Ramos (cell line): ENCODE measurements around the gene ZNF236.

ENCODE experiments used
- in situ Hi-C: fragments of 300-500 bp; cut with MboI; formaldehyde crosslinking; loops from one replicate; pipeline ENCODE4 v1.14.3; 2022; ENCODE audit warnings: low sequenced_read_pairs; ENCODE audit not compliant: unreplicated experiment

Gene ZNF236

DNA sequence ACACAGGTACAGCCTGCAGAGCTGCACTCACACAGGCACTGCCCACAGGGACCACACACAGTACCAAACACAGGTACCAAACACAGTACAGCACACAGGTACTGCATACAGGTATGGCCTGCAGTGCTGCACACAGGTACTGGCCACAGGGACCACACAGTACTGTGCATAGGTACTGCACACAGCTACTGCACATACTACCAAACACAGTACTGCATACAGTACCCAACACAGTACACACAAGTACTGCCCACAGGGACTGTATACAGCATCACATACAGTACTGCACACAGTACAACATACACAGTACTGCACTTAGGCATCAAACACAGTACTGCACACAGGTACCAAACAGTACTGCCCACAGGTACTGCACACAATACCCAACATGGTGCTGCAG lies 74.3 kb downstream of the ZNF236 start:
- in situ Hi-C loops = no loop called here

DNA sequence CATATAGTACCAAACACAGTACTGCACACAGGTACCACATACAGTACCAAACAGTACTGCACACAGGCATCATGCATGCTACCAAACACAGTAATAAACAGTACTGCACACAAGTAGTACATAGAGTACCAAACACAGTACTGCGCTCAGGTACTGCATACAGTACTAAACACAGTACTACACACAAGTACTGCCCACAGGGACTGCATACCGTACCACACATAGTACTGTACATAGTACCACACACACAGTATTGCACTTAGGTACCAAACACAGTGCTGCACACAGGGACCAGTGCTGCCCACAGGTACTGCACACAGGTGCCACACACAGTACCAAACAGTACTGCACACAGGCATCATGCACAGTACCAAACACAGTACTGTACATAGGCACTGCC lies 74.9 kb downstream of the ZNF236 start:
- in situ Hi-C loops = no loop called here

GRCh38 chr18:76903386-76903785 lies 81.0 kb downstream of the ZNF236 start:
- in situ Hi-C loops = no loop called here

DNA sequence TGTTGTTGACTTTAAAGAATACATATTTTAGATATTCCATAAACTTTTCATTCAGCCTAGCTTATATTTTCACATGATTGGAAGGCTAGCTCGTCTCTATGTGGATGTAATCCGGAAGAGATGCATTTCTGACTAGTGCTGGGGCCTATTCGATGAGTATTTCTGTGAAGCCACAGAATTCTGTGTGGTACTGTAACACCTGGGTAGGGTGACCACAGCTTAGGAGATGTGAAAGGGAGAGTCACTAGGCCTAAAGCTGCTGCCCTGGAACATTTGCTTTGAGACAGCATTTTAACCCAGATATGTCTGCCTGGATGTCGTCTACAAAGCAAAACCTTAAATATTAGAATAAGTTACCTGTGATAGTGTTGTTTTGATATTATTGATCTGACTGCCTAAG lies 83.5 kb downstream of the ZNF236 start:
- in situ Hi-C loops = no loop called here

GRCh38 chr18:76908277-76908676 lies 85.9 kb downstream of the ZNF236 start:
- in situ Hi-C loops = no loop called here

DNA sequence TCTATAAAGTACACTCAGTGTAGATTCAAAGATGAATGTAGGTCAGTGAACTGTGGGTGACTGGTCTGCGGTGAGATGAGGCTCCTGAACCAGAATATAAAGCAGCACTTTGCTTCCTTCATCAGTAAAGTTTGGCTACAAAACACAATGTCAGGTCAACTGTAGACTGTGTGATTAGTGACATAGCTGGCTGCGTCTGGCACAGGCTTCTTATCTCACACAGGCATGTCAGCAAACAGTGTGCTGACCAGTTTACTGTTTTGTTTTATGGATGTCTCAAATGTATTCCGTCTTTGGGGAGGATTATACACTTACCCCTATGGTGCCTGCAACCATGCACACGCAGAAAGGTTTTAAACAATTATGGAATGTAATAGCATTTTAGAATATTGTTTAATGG lies 87.1 kb downstream of the ZNF236 start:
- in situ Hi-C loops = no loop called here

DNA sequence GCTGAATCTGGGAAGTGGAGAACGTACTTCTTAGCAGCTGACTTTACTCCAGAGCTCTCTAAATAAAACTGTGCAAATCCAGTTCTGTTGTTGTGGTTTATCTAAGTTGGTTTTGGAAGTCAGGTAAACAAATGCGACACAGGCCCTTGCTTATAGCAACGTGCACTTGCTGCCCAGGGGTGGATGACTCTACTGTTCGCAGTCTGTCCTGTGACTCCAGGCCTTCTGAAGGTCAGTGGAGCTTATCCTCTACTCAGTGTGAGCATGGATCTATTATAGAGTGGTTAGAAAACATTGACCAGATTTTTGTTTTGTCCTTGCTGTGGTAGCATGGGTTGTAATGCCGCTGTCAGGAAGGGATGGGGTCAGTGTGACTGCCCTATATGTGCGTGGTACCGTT lies 89.1 kb downstream of the ZNF236 start:
- in situ Hi-C loops = no loop called here

GRCh38 chr18:76913583-76913982 lies 91.2 kb downstream of the ZNF236 start:
- in situ Hi-C loops = no loop called here

- in situ Hi-C loops = no loop called here
These were observed 92.0 kb downstream of the ZNF236 start for GRCh38 chr18:76914314-76914713.

- in situ Hi-C loops = no loop called here
These were observed 92.4 kb downstream of the ZNF236 start for GRCh38 chr18:76914796-76915195.

- in situ Hi-C loops = no loop called here
These were observed 93.1 kb downstream of the ZNF236 start for GRCh38 chr18:76915456-76915855.

DNA sequence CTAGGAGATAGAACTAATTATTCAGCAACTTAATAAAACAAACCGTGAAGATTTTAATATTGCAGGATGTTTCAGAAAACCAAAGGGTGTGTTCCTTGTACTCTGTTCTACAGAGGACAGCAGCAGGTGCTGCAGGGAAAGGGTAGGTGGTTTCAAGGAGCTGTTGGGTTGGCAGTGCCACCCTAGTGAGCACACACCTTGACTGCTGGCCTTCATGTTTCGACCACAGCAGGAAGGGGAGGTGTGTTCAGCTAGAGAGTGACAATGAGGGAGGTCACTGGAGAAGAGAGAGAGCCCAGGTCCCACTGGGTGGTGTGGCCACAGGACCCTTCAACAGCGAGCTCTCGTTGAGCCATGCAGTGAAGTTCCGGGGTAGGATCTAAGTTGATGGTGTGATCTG lies 98.6 kb downstream of the ZNF236 start:
- in situ Hi-C loops = no loop called here

GRCh38 chr18:76922107-76922506 lies 99.8 kb downstream of the ZNF236 start:
- in situ Hi-C loops = no loop called here

GRCh38 chr18:76923485-76924085 lies 101.2 kb downstream of the ZNF236 start:
- in situ Hi-C loops = no loop called here

DNA sequence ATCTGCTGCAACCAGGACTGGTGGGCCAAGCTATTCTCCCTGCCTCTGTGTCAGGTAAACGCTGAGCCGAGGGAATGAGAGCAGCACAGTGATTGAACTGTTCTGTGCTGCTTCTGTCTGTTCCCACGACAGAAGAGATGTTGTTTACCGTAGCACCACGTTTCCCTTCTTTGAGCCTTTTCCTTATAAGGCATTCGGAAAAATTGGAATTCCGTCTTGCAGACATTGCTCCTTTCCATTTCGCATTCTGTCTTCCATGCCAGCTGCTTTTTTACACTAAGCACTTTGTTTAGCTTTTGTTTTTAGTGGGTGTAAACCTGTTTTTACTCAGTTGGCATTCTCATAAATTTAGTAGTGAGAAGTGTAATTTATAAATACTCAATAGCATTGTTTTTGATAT lies 103.1 kb downstream of the ZNF236 start:
- in situ Hi-C loops = no loop called here

- in situ Hi-C loops = no loop called here
These were observed 104.9 kb downstream of the ZNF236 start for GRCh38 chr18:76927223-76927725.

- in situ Hi-C loops = no loop called here
These were observed 106.0 kb downstream of the ZNF236 start for GRCh38 chr18:76928179-76928868.

DNA sequence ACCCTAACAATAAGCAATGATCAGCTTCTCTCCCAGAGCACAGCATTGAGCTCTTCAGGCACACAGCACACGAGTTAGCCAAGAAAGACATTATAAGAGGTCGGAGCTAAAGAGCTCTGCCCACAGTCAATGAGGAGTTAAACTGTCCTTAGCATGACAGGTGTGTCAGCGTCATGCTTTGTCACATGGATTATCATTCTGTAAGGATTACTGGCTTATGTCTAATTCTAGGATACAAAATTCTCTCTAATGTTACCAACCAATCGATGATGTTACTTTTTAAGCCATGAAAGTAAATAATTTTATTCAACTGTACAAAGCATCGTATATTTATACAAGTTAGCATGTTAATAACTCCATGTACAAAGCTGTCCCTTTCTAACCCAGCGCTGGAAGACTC lies 108.8 kb downstream of the ZNF236 start:
- in situ Hi-C loops = no loop called here

- in situ Hi-C loops = no loop called here
These were observed 109.9 kb downstream of the ZNF236 start for GRCh38 chr18:76932026-76932819.

DNA sequence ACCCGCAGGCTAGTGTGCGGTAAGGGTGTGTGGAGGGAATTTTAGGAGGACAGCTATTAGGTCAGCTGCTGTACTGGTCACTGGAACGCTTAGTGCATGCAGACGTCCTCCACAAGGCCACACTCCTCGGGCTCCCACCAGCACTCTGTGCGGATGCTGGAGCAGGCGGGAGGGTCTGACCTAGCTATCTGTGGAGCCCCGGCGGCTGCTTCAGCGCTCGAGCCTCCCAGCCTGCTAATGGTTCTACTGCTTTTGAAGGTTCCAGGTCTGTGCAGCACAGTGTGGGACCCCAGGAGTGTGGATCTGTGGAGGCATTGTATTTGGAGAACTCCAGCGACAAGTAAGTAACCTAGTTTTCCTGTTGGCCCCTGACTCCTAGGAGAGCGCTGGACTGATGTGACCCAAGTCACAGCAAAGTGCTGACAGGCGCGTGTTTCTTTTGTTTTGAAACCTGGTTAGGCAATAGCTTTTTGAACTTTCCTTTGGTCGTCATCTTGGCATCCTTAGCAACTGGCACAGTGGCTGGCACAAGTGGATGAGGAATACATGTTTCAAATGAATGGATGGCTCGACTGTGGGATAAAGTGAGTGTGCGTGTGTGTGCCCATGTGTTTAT lies 113.5 kb downstream of the ZNF236 start:
- in situ Hi-C loops = no loop called here

GRCh38 chr18:76936877-76937276 lies 114.5 kb downstream of the ZNF236 start:
- in situ Hi-C loops = no loop called here
